Activated gamma-delta T cell treated with Interleukin-2 at 50 U/mL for 16 hours (primary cell): ENCODE results near the gene SLC9A6.
"Not testable (repeated sequence)": the region's sequence is repeated elsewhere in the genome, so short reads cannot be mapped to it uniquely, and the experiment has no call there.

Experiments
- DNase-seq: peaks from one replicate; pipeline ENCODE4 v3.0.0-alpha.2; 2020

The SLC9A6 gene

GRCh38 chrX:136064661-136065043 is 79.4 kb downstream of the SLC9A6 start:
- no peak for DNase-seq

- peak; percentile 7 for DNase-seq
Measured at GRCh38 chrX:136065044-136065671, 79.9 kb downstream of the SLC9A6 start.

- DNase-seq = no peak
Measured at GRCh38 chrX:136067097-136067496, 81.9 kb downstream of the SLC9A6 start.

GRCh38 chrX:136067966-136068365 is 82.7 kb downstream of the SLC9A6 start:
- no peak for DNase-seq

GRCh38 chrX:136076942-136077341 is 91.7 kb downstream of the SLC9A6 start:
- no peak for DNase-seq

GRCh38 chrX:136080766-136081165 is 95.5 kb downstream of the SLC9A6 start:
- DNase-seq = no peak

- DNase-seq = no peak
Measured at GRCh38 chrX:136086521-136086920, 101.3 kb downstream of the SLC9A6 start.

GRCh38 chrX:136091898-136092297 is 106.7 kb downstream of the SLC9A6 start:
- not testable (repeated sequence) for DNase-seq

GRCh38 chrX:136094962-136095361 is 109.7 kb downstream of the SLC9A6 start:
- DNase-seq = no peak
